GM12864 (cell line): ENCODE measurements around the gene PTPMT1.
"Not testable (repeated sequence)": the region's sequence is repeated elsewhere in the genome, so short reads cannot be mapped to it uniquely, and the experiment has no call there.

Experiments used
- DNase-seq: peaks from one replicate; pipeline ENCODE4 v3.0.0-alpha.2; 2011; ENCODE audit warnings: low read depth
- H3K4me3 ChIP-seq: 2 replicates; pipeline ENCODE4 v1.5.1; 2011; ENCODE audit warnings: mild to moderate bottlenecking, low read depth, low read length, control low read depth
- TF ChIP-seq, protein P1 (sequence below): IDR thresholded peaks from 2 replicates; pipeline ENCODE4 v1.5.1; 2011; ENCODE audit warnings: low read depth, mild to moderate bottlenecking, moderate library complexity, low read length, control low read depth, inconsistent platforms; ENCODE audit errors: missing control alignments

PTPMT1 gene

GRCh38 chr11:47536915-47537314, 28.5 kb upstream of the PTPMT1 start:
- TF ChIP-seq, protein P1, sequence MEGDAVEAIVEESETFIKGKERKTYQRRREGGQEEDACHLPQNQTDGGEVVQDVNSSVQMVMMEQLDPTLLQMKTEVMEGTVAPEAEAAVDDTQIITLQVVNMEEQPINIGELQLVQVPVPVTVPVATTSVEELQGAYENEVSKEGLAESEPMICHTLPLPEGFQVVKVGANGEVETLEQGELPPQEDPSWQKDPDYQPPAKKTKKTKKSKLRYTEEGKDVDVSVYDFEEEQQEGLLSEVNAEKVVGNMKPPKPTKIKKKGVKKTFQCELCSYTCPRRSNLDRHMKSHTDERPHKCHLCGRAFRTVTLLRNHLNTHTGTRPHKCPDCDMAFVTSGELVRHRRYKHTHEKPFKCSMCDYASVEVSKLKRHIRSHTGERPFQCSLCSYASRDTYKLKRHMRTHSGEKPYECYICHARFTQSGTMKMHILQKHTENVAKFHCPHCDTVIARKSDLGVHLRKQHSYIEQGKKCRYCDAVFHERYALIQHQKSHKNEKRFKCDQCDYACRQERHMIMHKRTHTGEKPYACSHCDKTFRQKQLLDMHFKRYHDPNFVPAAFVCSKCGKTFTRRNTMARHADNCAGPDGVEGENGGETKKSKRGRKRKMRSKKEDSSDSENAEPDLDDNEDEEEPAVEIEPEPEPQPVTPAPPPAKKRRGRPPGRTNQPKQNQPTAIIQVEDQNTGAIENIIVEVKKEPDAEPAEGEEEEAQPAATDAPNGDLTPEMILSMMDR, result no peak
- no peak for DNase-seq
- no peak overlapping the region for H3K4me3 ChIP-seq

- no peak for DNase-seq
- H3K4me3 ChIP-seq, result no peak overlapping the region
- TF ChIP-seq, protein P1, result no peak
Measured at GRCh38 chr11:47538741-47539565, 26.4 kb upstream of the PTPMT1 start.

DNA sequence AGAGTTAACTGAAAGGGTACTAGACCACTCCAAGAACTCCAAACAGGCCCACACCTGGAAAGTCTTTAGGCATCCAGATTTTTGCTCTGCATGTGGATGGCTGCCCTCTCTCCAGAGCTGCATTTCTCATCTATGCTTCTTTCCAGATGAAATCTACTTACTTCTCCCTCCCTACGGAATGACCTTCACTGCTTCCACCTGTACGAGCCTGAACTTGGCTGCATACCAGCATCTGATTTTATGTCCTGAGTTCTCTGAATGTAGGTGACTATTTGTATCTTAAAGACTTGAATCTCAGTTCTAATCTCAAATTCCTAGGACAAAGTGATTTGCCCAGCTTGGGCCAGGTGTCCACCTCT, 25.7 kb upstream of the PTPMT1 start:
- TF ChIP-seq, protein P1, result no peak
- no peak for DNase-seq
- H3K4me3 ChIP-seq, result no peak overlapping the region

- TF ChIP-seq, protein P1, result no peak
- DNase-seq, result no peak
- no peak overlapping the region for H3K4me3 ChIP-seq
Measured at GRCh38 chr11:47541070-47541469, 24.3 kb upstream of the PTPMT1 start.

DNA sequence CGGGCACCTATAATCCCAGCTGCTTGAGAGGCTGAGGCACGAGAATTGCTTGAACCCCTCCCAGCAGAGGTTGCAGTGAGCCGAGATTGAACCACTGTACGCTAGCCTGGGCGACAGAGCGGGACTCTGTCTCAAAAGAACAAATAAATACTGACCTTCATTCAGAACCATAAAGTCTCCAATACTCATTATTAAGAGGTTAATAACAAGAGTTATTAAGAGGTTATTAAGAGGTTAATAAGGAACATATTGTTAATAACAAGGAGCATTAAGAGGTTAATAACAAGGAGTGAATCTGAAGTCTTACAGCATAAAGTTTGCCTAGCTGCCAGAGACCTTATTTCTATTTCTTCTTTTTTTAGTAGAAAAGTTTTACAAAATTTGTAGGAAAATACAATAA, 20.1 kb upstream of the PTPMT1 start:
- H3K4me3 ChIP-seq, result no peak overlapping the region
- DNase-seq, result no peak
- TF ChIP-seq, protein P1, result no peak

- not testable (repeated sequence) for H3K4me3 ChIP-seq, DNase-seq
Measured at GRCh38 chr11:47546274-47546673, 19.1 kb upstream of the PTPMT1 start.

GRCh38 chr11:47550288-47551047, 14.9 kb upstream of the PTPMT1 start:
- TF ChIP-seq, protein P1, result no peak
- H3K4me3 ChIP-seq, result peak overlapping the region; percentile 96; the same call in 1 of the 2 replicates
- no peak for DNase-seq
